GM18511 (cell line): ENCODE data around the gene FALEC.

Experiments
- ATAC-seq: cut with Tn5 transposase; IDR thresholded peaks from one replicate; pipeline ENCODE4 v1.9.1; 2021; ENCODE audit warnings: mild to moderate bottlenecking, moderate library complexity; ENCODE audit not compliant: unreplicated experiment

Gene FALEC

GRCh38 chr1:150511985-150512660 is 3.4 kb upstream of the FALEC start:
- no peak for ATAC-seq

GRCh38 chr1:150512846-150513245 is 2.7 kb upstream of the FALEC start:
- no peak for ATAC-seq

- ATAC-seq = no peak
These were observed 2.2 kb upstream of the FALEC start for GRCh38 chr1:150513351-150513791.

- no peak for ATAC-seq
These were observed 1.3 kb upstream of the FALEC start for GRCh38 chr1:150514260-150514659.

- ATAC-seq = peak; percentile 13
These were observed 632 bp upstream of the FALEC start for GRCh38 chr1:150514913-150515327.

GRCh38 chr1:150516050-150516591 is 569 bp downstream of the FALEC start:
- ATAC-seq = peak; percentile 17

GRCh38 chr1:150516616-150517015 is 1.1 kb downstream of the FALEC start:
- no peak for ATAC-seq

GRCh38 chr1:150521196-150521968 is 5.8 kb downstream of the FALEC start:
- no peak for ATAC-seq

GRCh38 chr1:150525348-150525747 is 9.8 kb downstream of the FALEC start:
- ATAC-seq = no peak

- ATAC-seq = no peak
These were observed 12.6 kb downstream of the FALEC start for GRCh38 chr1:150528196-150528595.

- ATAC-seq = no peak
These were observed 13.5 kb downstream of the FALEC start for GRCh38 chr1:150529017-150529416.

GRCh38 chr1:150530491-150531159 is 15.1 kb downstream of the FALEC start:
- ATAC-seq = no peak

- no peak for ATAC-seq
These were observed 17.3 kb downstream of the FALEC start for GRCh38 chr1:150532860-150533259.

GRCh38 chr1:150534002-150534401 is 18.4 kb downstream of the FALEC start:
- no peak for ATAC-seq

- no peak for ATAC-seq
These were observed 20.1 kb downstream of the FALEC start for GRCh38 chr1:150535511-150536287.

GRCh38 chr1:150536836-150537731 is 21.5 kb downstream of the FALEC start:
- no peak for ATAC-seq

- ATAC-seq = no peak
These were observed 22.5 kb downstream of the FALEC start for GRCh38 chr1:150537732-150538684.

- ATAC-seq = no peak
These were observed 28.1 kb downstream of the FALEC start for GRCh38 chr1:150543500-150544143.
